Measurements from ENCODE around the gene SEC23B.

Gene SEC23B

GRCh38 chr20:18541741-18542140 is 34.0 kb downstream of the SEC23B start:
- H3K4me1 ChIP-seq, result no peaks in the 10 kb centered on the region
- H3K27ac ChIP-seq, result no peak overlapping the region
- no peak overlapping the region for H3K4me2 ChIP-seq (ENCODE audit: low read length)
- no peaks in the 10 kb centered on the region for H3K9me3 ChIP-seq (ENCODE audit: control insufficient read depth, low read length)
- no peak overlapping the region for H3K4me3 ChIP-seq (ENCODE audit: low read depth, low read length)
- TF ChIP-seq CTCF (IDR thresholded peaks at IDR 0.05), result no peak
- no peaks in the 10 kb centered on the region for H3K36me3 ChIP-seq (ENCODE audit: control insufficient read depth, insufficient read depth, low read length)
- H3K79me2 ChIP-seq, result no peaks in the 10 kb centered on the region
- no peak overlapping the region for H2AFZ ChIP-seq
- no peak overlapping the region for H3K9ac ChIP-seq
- H3K27me3 ChIP-seq (ENCODE audit: control insufficient read depth, insufficient read depth, low read length), result no peaks in the 10 kb centered on the region

GRCh38 chr20:18543216-18543615 is 35.5 kb downstream of the SEC23B start:
- H3K9ac ChIP-seq, result no peak overlapping the region
- H2AFZ ChIP-seq, result no peak overlapping the region
- H3K4me3 ChIP-seq (ENCODE audit: low read depth, low read length), result no peak overlapping the region
- H3K79me2 ChIP-seq, result no peaks in the 10 kb centered on the region
- H3K27me3 ChIP-seq (ENCODE audit: control insufficient read depth, insufficient read depth, low read length), result no peaks in the 10 kb centered on the region
- no peaks in the 10 kb centered on the region for H3K4me1 ChIP-seq
- no peak overlapping the region for H3K4me2 ChIP-seq (ENCODE audit: low read length)
- TF ChIP-seq CTCF (IDR thresholded peaks at IDR 0.05), result no peak
- H3K9me3 ChIP-seq (ENCODE audit: control insufficient read depth, low read length), result no peaks in the 10 kb centered on the region
- H3K27ac ChIP-seq, result no peak overlapping the region
- H3K36me3 ChIP-seq (ENCODE audit: control insufficient read depth, insufficient read depth, low read length), result no peaks in the 10 kb centered on the region

- H3K9ac ChIP-seq, result no peak overlapping the region
- H3K36me3 ChIP-seq (ENCODE audit: control insufficient read depth, insufficient read depth, low read length), result no peaks in the 10 kb centered on the region
Measured at GRCh38 chr20:18543932-18544331, 36.2 kb downstream of the SEC23B start.

GRCh38 chr20:18545566-18545965 is 37.8 kb downstream of the SEC23B start:
- H3K4me2 ChIP-seq (ENCODE audit: low read length), result no peak overlapping the region
- H3K36me3 ChIP-seq (ENCODE audit: control insufficient read depth, insufficient read depth, low read length), result no peaks in the 10 kb centered on the region
- H3K79me2 ChIP-seq, result no peaks in the 10 kb centered on the region
- TF ChIP-seq CTCF (IDR thresholded peaks at IDR 0.05), result no peak
- H3K27ac ChIP-seq, result no peak overlapping the region
- H3K4me3 ChIP-seq (ENCODE audit: low read depth, low read length), result no peak overlapping the region
- no peaks in the 10 kb centered on the region for H3K9me3 ChIP-seq (ENCODE audit: control insufficient read depth, low read length)
- H2AFZ ChIP-seq, result no peak overlapping the region
- H3K4me1 ChIP-seq, result no peaks in the 10 kb centered on the region
- no peak overlapping the region for H3K9ac ChIP-seq
- H3K27me3 ChIP-seq (ENCODE audit: control insufficient read depth, insufficient read depth, low read length), result no peaks in the 10 kb centered on the region

More at GRCh38 chr20:18543932-18544331, 36.2 kb downstream of the SEC23B start:
- TF ChIP-seq CTCF (IDR thresholded peaks at IDR 0.05), result no peak
- H3K9me3 ChIP-seq (ENCODE audit: control insufficient read depth, low read length), result no peaks in the 10 kb centered on the region
- no peak overlapping the region for H2AFZ ChIP-seq
- H3K4me1 ChIP-seq, result no peaks in the 10 kb centered on the region
- no peak overlapping the region for H3K4me3 ChIP-seq (ENCODE audit: low read depth, low read length)
- no peaks in the 10 kb centered on the region for H3K27me3 ChIP-seq (ENCODE audit: control insufficient read depth, insufficient read depth, low read length)
- H3K4me2 ChIP-seq (ENCODE audit: low read length), result no peak overlapping the region
- H3K27ac ChIP-seq, result no peak overlapping the region
- no peaks in the 10 kb centered on the region for H3K79me2 ChIP-seq

GRCh38 chr20:18548465-18548864 is 40.7 kb downstream of the SEC23B start:
- Histone ChIP-seq H3K9me3 (ENCODE audit: control insufficient read depth, low read length) (no peaks in the 10 kb centered on the region), H3K4me2 (ENCODE audit: low read length) (no peak overlapping the region), H3K27me3 (ENCODE audit: control insufficient read depth, insufficient read depth, low read length) (no peaks in the 10 kb centered on the region), H3K4me3 (ENCODE audit: low read depth, low read length) (no peak overlapping the region), H3K79me2 (no peaks in the 10 kb centered on the region), H3K4me1 (no peaks in the 10 kb centered on the region), H2AFZ (no peak overlapping the region), H3K36me3 (ENCODE audit: control insufficient read depth, insufficient read depth, low read length) (no peaks in the 10 kb centered on the region), H3K27ac (no peak overlapping the region), H3K9ac (no peak overlapping the region)
- TF ChIP-seq CTCF (IDR thresholded peaks at IDR 0.05), result no peak

All from parathyroid adenoma (tissue), 2 donors.